IPS-NIHi7 (cell line): ENCODE measurements around the gene COL27A1.

Experiments
- DNase-seq: peaks from one replicate; pipeline ENCODE4 v3.0.0; 2012; ENCODE audit warnings: mixed read lengths; ENCODE audit errors: extremely low spot score

Gene COL27A1

GRCh38 chr9:114359801-114360200, 204.5 kb downstream of the COL27A1 start:
- no peak for DNase-seq

- DNase-seq = no peak
Measured at GRCh38 chr9:114361542-114361941, 206.2 kb downstream of the COL27A1 start.
